ENCODE data around the gene TNS2. TPM values are rescaled to one million over a fixed set of nuclear protein-coding genes. Genes with fewer than 3 reads are reported as not detected.
"Not testable (repeated sequence)": the region's sequence is repeated elsewhere in the genome, so short reads cannot be mapped to it uniquely, and the experiment has no call there.

TNS2 gene
- total RNA-seq, 1 experiment from 2014 or later: 3.4 TPM

DNA sequence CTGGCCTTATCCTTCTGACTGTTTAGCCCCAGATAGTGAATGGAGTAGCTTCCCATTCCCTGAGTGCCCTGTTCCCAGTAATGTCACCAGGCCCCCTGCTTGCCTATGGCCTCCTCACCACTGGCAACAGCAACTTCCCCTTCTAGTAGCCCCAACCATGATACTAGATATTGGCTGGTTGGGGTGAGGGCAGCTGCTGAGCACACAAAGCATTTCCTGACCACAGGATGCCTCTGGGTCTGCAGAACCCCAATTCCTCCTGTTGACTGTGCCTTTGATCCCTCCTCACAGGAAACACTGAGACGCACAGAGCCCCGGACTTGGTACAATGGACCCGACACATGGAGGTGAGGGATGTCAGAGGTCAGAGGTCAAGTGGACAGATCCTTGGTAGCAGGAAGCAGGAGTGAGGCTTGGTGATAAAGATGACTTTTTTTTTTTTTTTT lies 54.0 kb downstream of the TNS2 start:
- no peak overlapping the region for H3K4me3 ChIP-seq (ENCODE audit: low read depth, low read length, poor library complexity, severe bottlenecking)
- H3K27me3 ChIP-seq (replicated peaks; ENCODE audit: insufficient read depth, low read depth, low read length, poor library complexity): no peaks in the 10 kb centered on the region
- H3K4me1 ChIP-seq (ENCODE audit: insufficient read depth, low read length, poor library complexity, severe bottlenecking): peaks cover 5% of the 10 kb centered on the region
- BruUV-seq (replicated peaks): no TSS peak
- TF ChIP-seq, protein P1, sequence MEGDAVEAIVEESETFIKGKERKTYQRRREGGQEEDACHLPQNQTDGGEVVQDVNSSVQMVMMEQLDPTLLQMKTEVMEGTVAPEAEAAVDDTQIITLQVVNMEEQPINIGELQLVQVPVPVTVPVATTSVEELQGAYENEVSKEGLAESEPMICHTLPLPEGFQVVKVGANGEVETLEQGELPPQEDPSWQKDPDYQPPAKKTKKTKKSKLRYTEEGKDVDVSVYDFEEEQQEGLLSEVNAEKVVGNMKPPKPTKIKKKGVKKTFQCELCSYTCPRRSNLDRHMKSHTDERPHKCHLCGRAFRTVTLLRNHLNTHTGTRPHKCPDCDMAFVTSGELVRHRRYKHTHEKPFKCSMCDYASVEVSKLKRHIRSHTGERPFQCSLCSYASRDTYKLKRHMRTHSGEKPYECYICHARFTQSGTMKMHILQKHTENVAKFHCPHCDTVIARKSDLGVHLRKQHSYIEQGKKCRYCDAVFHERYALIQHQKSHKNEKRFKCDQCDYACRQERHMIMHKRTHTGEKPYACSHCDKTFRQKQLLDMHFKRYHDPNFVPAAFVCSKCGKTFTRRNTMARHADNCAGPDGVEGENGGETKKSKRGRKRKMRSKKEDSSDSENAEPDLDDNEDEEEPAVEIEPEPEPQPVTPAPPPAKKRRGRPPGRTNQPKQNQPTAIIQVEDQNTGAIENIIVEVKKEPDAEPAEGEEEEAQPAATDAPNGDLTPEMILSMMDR (conservative IDR thresholded peaks at IDR 0.05; ENCODE audit: low read depth, low read length): no peak
- TF ChIP-seq EZH2 (IDR thresholded peaks at IDR 0.05; ENCODE audit: borderline replicate concordance, low read depth, low read length, poor library complexity, severe bottlenecking): no peak
- H3K9me3 ChIP-seq (ENCODE audit: low read depth, low read length, poor library complexity, severe bottlenecking): no peaks in the 10 kb centered on the region
- DNase-seq (ENCODE audit: low spot score): no peak
- ChIA-PET CTCF (no interaction called here), POLR2A (ENCODE audit: low non-redundant PET) (no interaction called here)
- intact Hi-C loops (cut with micrococcal nuclease; ENCODE audit: unreplicated experiment): no loop called here
- no peak overlapping the region for H3K27ac ChIP-seq (ENCODE audit: low read depth, low read length, poor library complexity, severe bottlenecking)
- no peaks in the 10 kb centered on the region for H3K36me3 ChIP-seq (ENCODE audit: insufficient read depth, low read length, poor library complexity, severe bottlenecking)

- no peak overlapping the region for H3K4me3 ChIP-seq (ENCODE audit: low read depth, low read length, poor library complexity, severe bottlenecking)
- ChIA-PET POLR2A (ENCODE audit: low non-redundant PET) (no interaction called here), CTCF (no interaction called here)
- no peaks in the 10 kb centered on the region for H3K27me3 ChIP-seq (replicated peaks; ENCODE audit: insufficient read depth, low read depth, low read length, poor library complexity)
- no peak overlapping the region for H3K27ac ChIP-seq (ENCODE audit: low read depth, low read length, poor library complexity, severe bottlenecking)
- H3K4me1 ChIP-seq (ENCODE audit: insufficient read depth, low read length, poor library complexity, severe bottlenecking): no peaks in the 10 kb centered on the region
- intact Hi-C loops (cut with micrococcal nuclease; ENCODE audit: unreplicated experiment): no loop called here
- no peak for DNase-seq (ENCODE audit: low spot score)
- BruUV-seq (replicated peaks): no TSS peak
- no peaks in the 10 kb centered on the region for H3K36me3 ChIP-seq (ENCODE audit: insufficient read depth, low read length, poor library complexity, severe bottlenecking)
- TF ChIP-seq EZH2 (IDR thresholded peaks at IDR 0.05; ENCODE audit: borderline replicate concordance, low read depth, low read length, poor library complexity, severe bottlenecking): no peak
- no peaks in the 10 kb centered on the region for H3K9me3 ChIP-seq (ENCODE audit: low read depth, low read length, poor library complexity, severe bottlenecking)
These were observed 55.4 kb downstream of the TNS2 start for GRCh38 chr12:53105256-53105655.

DNA sequence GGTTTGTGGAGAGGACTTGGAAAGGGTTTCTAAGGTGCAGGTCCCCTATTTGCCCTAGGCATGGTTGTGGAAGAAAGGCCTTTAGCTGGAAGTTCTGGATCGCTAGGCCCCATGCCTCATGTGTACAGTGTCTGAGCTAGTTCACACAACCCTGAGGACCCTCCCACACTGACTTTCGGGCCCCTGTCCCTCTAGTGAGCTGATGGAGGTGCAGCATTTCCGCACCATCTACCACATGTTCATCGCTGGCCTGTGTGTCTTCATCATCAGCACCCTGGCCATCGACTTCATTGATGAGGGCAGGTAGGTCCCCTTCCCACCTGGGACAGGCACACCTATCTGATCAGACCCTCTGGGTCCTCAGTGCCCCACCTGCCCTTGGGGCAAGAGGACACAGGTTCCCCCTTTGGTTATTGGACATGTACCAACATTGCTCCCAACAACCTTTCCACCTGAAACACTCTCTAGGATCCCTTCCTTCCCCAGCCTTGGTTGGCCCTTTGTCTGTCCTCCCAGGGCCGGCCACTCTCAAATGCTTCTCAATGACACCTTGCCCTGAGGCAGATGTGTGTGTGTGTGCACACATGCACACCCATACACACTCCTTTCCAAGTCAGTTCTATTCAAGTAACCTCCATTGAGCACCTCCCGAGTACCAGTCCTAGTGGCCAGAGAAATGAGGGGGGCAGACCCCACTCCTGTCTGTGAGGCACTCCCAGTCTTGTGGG lies 56.0 kb downstream of the TNS2 start:
- Histone ChIP-seq H3K27me3 (replicated peaks; ENCODE audit: insufficient read depth, low read depth, low read length, poor library complexity) (no peaks in the 10 kb centered on the region), H3K27ac (ENCODE audit: low read depth, low read length, poor library complexity, severe bottlenecking) (no peak overlapping the region), H3K4me3 (ENCODE audit: low read depth, low read length, poor library complexity, severe bottlenecking) (no peak overlapping the region), H3K36me3 (ENCODE audit: insufficient read depth, low read length, poor library complexity, severe bottlenecking) (no peaks in the 10 kb centered on the region), H3K4me1 (ENCODE audit: insufficient read depth, low read length, poor library complexity, severe bottlenecking) (no peaks in the 10 kb centered on the region), H3K9me3 (ENCODE audit: low read depth, low read length, poor library complexity, severe bottlenecking) (no peaks in the 10 kb centered on the region)
- BruUV-seq (replicated peaks): no TSS peak
- POLR2A ChIA-PET (ENCODE audit: low non-redundant PET): no interaction called here
- TF ChIP-seq, protein P1 (conservative IDR thresholded peaks at IDR 0.05; ENCODE audit: low read depth, low read length): no peak
- no peak for TF ChIP-seq EZH2 (IDR thresholded peaks at IDR 0.05; ENCODE audit: borderline replicate concordance, low read depth, low read length, poor library complexity, severe bottlenecking)
- intact Hi-C loops (cut with micrococcal nuclease; ENCODE audit: unreplicated experiment): no loop called here
- DNase-seq (ENCODE audit: low spot score): no peak
- CTCF ChIA-PET: interaction anchor here (1.4 kb wide), 1 partner anchor 27 kb away, joined by 3 read pairs; the partner anchor contains the start of gene SPRYD3

DNA sequence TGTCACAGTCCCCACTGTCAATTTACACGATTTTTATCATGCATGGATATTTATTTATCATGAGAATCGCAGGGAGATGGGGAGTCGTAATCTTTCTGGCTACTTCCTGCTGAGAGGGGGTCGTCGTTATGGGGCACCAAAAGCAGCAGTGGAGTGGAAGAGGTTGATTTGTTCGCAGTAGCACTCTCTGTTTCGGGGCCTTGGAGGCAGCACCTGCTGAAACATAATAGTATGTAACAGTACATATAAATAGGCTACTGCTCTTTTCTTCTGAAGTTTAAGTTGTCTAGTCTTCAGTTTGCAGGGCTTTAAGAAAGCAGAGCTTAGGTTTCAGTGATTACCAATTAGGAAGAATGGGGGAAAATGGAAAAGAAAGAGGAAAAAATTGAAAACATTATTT lies 57.3 kb downstream of the TNS2 start:
- no peak overlapping the region for H3K27ac ChIP-seq (ENCODE audit: low read depth, low read length, poor library complexity, severe bottlenecking)
- no peaks in the 10 kb centered on the region for H3K9me3 ChIP-seq (ENCODE audit: low read depth, low read length, poor library complexity, severe bottlenecking)
- H3K4me1 ChIP-seq (ENCODE audit: insufficient read depth, low read length, poor library complexity, severe bottlenecking): no peaks in the 10 kb centered on the region
- POLR2A ChIA-PET (ENCODE audit: low non-redundant PET): no interaction called here
- intact Hi-C loops (cut with micrococcal nuclease; ENCODE audit: unreplicated experiment): no loop called here
- no peak overlapping the region for H3K4me3 ChIP-seq (ENCODE audit: low read depth, low read length, poor library complexity, severe bottlenecking)
- H3K36me3 ChIP-seq (ENCODE audit: insufficient read depth, low read length, poor library complexity, severe bottlenecking): no peaks in the 10 kb centered on the region
- CTCF ChIA-PET: interaction anchor here (1.4 kb wide), 1 partner anchor 28 kb away, joined by 3 read pairs; the partner anchor contains the start of gene SPRYD3
- no peaks in the 10 kb centered on the region for H3K27me3 ChIP-seq (replicated peaks; ENCODE audit: insufficient read depth, low read depth, low read length, poor library complexity)
- DNase-seq (ENCODE audit: low spot score): no peak
- BruUV-seq (replicated peaks): no TSS peak
- TF ChIP-seq EZH2 (IDR thresholded peaks at IDR 0.05; ENCODE audit: borderline replicate concordance, low read depth, low read length, poor library complexity, severe bottlenecking): no peak
- TF ChIP-seq, protein P1 (conservative IDR thresholded peaks at IDR 0.05; ENCODE audit: low read depth, low read length): no peak

DNA sequence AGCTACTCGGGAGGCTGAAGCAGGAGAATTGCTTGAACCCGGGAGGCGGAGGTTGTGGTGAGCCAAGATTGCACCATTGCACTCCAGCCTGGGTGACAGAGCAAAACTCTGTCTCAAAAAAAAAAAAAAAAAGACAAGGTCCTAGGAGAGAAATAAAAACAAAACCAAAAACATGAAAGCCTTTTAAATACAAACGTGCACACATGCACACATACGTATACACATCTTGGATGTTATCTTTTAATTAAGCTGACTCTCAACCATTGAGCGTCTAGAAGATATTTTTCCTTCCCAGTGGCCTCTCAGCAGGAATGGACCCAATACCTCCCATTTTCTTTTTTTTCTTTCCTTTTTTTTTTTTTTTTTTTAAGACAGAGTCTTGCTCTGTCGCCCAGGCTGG lies 62.6 kb downstream of the TNS2 start:
- POLR2A ChIA-PET (ENCODE audit: low non-redundant PET); H3K27me3 ChIP-seq (replicated peaks; ENCODE audit: insufficient read depth, low read depth, low read length, poor library complexity); DNase-seq (ENCODE audit: low spot score); H3K4me3 ChIP-seq (ENCODE audit: low read depth, low read length, poor library complexity, severe bottlenecking); H3K36me3 ChIP-seq (ENCODE audit: insufficient read depth, low read length, poor library complexity, severe bottlenecking); BruUV-seq (replicated peaks); intact Hi-C loops (cut with micrococcal nuclease; ENCODE audit: unreplicated experiment); CTCF ChIA-PET; H3K27ac ChIP-seq (ENCODE audit: low read depth, low read length, poor library complexity, severe bottlenecking); H3K4me1 ChIP-seq (ENCODE audit: insufficient read depth, low read length, poor library complexity, severe bottlenecking); H3K9me3 ChIP-seq (ENCODE audit: low read depth, low read length, poor library complexity, severe bottlenecking): not testable (repeated sequence)

Measured in A673 (cell line).